BE2C (cell line): Measurements from ENCODE around the gene SHE.

Experiments used
- DNase-seq: peaks from one replicate; pipeline ENCODE4 v3.0.0-alpha.2; 2020
- H3K27me3 ChIP-seq: fragments of 250-450 bp; sonication (Bioruptor Pico); 2 replicates; pipeline ENCODE4 v1.5.1; 2020; ENCODE audit warnings: mild to moderate bottlenecking
- H3K36me3 ChIP-seq: fragments of 250-450 bp; sonication (Bioruptor Pico); 2 replicates; pipeline ENCODE4 v1.5.1; 2020; ENCODE audit warnings: mild to moderate bottlenecking
- H3K4me1 ChIP-seq: fragments of 250-450 bp; sonication (Bioruptor Pico); 2 replicates; pipeline ENCODE4 v1.5.1; 2020
- H3K4me3 ChIP-seq: 2 replicates; pipeline ENCODE4 v1.5.1; 2011; ENCODE audit warnings: low read depth, low read length
- H3K9me3 ChIP-seq: fragments of 250-450 bp; sonication (Bioruptor Pico); 2 replicates; pipeline ENCODE4 v1.5.1; 2020
- TF ChIP-seq, protein P1 (sequence below): IDR thresholded peaks from 2 replicates; pipeline ENCODE4 v1.5.1; 2012; ENCODE audit warnings: mild to moderate bottlenecking, low read depth, low read length

Gene SHE

DNA sequence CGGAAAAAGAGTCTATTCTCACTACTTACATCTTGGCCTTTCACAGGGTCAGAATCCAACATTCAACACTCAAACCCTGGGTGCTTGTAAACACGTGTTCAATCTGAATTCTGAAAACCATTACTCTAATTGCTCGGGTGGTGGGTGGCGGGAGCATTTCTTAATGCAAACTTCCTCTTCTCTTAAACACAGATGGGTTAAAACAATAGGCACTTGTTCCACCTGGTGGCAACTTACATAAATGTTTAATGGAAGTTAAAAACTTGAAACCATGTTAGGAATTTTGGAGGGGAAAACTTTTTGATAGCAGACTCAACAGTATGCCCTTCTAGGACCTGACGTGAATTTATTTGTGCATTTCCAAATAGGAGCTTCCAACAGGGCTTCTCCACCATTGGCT, 23.6 kb downstream of the SHE start:
- Histone ChIP-seq H3K4me3 (no peak overlapping the region), H3K36me3 (no peaks in the 10 kb centered on the region), H3K9me3 (no peaks in the 10 kb centered on the region), H3K27me3 (no peaks in the 10 kb centered on the region), H3K4me1 (peaks cover 19% of the 10 kb centered on the region)
- no peak for DNase-seq
- TF ChIP-seq, protein P1, sequence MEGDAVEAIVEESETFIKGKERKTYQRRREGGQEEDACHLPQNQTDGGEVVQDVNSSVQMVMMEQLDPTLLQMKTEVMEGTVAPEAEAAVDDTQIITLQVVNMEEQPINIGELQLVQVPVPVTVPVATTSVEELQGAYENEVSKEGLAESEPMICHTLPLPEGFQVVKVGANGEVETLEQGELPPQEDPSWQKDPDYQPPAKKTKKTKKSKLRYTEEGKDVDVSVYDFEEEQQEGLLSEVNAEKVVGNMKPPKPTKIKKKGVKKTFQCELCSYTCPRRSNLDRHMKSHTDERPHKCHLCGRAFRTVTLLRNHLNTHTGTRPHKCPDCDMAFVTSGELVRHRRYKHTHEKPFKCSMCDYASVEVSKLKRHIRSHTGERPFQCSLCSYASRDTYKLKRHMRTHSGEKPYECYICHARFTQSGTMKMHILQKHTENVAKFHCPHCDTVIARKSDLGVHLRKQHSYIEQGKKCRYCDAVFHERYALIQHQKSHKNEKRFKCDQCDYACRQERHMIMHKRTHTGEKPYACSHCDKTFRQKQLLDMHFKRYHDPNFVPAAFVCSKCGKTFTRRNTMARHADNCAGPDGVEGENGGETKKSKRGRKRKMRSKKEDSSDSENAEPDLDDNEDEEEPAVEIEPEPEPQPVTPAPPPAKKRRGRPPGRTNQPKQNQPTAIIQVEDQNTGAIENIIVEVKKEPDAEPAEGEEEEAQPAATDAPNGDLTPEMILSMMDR, result no peak

DNA sequence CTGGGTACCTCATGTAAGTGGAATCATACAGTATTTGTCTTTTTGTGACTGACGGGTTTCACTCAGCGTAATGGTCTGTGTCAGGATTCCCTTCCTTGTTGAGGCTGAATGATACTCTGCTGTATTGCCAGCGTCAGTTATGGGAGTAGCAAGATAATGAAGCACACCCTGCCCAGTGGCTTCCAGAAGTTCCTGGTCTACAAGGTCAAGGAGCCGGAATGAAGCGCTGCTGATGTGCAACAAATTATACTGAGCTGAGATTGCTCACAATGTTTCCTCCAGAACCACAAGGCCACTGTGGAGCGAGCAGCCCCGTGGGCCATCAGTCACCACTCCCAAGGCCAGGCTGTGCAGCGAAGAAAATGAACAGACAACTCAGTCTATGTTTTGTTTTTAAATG, 24.2 kb downstream of the SHE start:
- Histone ChIP-seq H3K27me3 (no peaks in the 10 kb centered on the region), H3K4me3 (no peak overlapping the region), H3K9me3 (no peaks in the 10 kb centered on the region), H3K36me3 (no peaks in the 10 kb centered on the region), H3K4me1 (peaks cover 19% of the 10 kb centered on the region)
- no peak for DNase-seq
- TF ChIP-seq, protein P1, result no peak

DNA sequence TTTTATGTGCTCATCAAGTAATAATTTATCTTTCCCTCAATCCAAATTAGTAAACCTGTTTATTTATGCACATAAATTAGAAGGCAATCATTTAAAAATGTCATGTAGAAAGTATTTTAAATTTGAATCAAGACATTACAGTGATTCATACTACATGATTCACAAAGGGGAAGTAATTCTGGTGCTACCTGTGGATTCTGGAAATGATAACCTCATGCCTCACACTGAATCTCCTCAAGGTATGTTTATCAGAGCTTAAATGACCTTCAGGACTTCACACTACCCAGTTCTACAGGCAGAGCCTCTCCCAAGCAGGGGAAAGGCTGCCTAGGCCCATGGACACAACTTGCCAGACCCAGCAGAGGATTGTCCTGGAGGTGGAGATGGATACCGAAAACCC, 25.4 kb downstream of the SHE start:
- Histone ChIP-seq H3K9me3 (no peaks in the 10 kb centered on the region), H3K4me3 (no peak overlapping the region), H3K27me3 (no peaks in the 10 kb centered on the region), H3K4me1 (peaks cover 19% of the 10 kb centered on the region), H3K36me3 (no peaks in the 10 kb centered on the region)
- TF ChIP-seq, protein P1, result no peak
- no peak for DNase-seq

DNA sequence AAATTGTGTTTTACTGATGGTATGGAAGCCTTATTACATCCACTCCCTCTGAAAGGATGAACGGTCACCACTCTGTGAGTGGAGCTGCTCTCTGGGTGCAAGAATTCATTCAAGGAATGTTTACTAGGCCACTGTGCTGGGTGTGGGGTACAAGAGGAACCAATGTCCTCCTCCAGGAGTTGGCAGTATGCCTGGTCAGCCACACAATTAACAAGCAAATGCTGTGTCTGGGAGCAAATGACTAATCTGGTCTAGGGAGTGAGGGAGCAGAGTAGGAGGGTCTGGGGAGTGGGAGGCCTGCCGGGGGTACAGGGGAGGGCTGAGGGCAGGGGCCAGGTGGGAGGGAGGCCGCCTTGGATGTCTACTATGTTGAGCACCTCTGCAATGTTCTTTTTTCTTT, 27.4 kb downstream of the SHE start:
- Histone ChIP-seq H3K4me3 (no peak overlapping the region), H3K4me1 (peaks cover 10% of the 10 kb centered on the region), H3K27me3 (no peaks in the 10 kb centered on the region), H3K9me3 (no peaks in the 10 kb centered on the region), H3K36me3 (no peaks in the 10 kb centered on the region)
- TF ChIP-seq, protein P1, result no peak
- DNase-seq, result peak; percentile 42

DNA sequence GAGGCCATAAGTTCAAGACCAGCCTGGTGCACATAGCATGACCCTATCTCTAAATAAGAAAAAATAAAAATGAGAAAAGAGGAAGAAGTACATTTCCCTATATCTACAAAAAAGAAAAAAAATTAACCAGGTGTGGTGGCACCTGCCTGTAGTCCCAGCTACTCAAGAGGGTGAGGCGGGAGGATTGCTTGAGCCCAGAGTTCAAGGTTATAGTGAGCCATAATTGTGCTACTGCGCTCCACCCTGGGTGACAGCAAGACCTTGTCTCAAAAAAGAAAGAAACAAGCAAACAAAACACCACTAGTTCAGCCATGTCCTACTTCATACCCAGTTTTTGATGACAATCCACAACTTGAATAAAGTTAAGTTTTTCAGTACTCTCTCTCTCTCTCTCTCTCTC, 30.9 kb downstream of the SHE start:
- DNase-seq, result no peak
- TF ChIP-seq, protein P1, result no peak
- Histone ChIP-seq H3K9me3 (no peaks in the 10 kb centered on the region), H3K36me3 (no peaks in the 10 kb centered on the region), H3K27me3 (no peaks in the 10 kb centered on the region), H3K4me1 (peaks cover 3% of the 10 kb centered on the region; the same call in 1 of the 2 replicates), H3K4me3 (no peak overlapping the region)

DNA sequence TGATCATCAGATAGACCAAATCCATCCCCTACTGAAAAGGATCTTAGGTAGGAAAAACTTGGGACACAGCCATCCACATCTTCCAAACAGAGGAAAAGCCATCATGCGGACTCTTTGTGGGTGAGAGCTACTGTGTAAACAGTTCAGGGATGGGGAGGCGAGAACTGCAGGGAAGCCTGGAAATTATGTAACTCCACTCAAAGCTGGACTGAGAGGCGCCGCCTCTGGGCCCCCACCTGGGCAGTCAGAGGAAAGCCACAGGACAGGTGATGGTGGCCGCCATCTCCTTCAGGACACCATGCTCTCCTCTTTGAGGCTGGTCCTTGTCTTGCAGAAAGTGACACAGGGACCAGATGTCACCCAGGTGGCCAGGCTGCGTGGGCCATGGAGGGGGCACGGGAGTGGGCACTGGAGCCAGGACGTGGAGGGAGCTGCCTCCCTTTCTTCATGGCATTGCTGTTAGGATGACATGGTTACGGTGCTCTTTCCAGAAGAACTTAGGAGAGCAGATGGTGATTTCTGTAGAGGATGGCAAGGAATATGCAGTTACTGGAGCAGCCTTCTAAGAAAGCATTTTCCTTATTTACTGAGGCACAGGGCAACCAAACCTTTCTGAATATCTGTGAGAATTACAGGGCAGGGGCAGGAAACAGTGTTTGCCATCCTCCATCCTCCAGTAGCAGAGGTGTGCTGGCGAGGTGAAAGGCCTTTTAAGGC, 32.2 kb downstream of the SHE start:
- Histone ChIP-seq H3K36me3 (no peaks in the 10 kb centered on the region), H3K4me1 (peaks cover 3% of the 10 kb centered on the region; the same call in 1 of the 2 replicates), H3K27me3 (no peaks in the 10 kb centered on the region), H3K4me3 (no peak overlapping the region), H3K9me3 (no peaks in the 10 kb centered on the region)
- TF ChIP-seq, protein P1, result no peak
- DNase-seq, result no peak
